ENCODE data around the gene DRD1. TPM values are rescaled to one million over a fixed set of nuclear protein-coding genes. Genes with fewer than 3 reads are reported as not detected.

The DRD1 gene
- total RNA-seq (2012; rRNA removed) (0.18 and 0.28 TPM in 2 replicates), polyA plus RNA-seq (2012; rRNA removed) (0.16 and 0.19 TPM in 2 replicates), Bru-seq, nascent RNA (percentile 17 among the genes with signal in this experiment), BruChase-seq, experiment 1, labeled RNA remaining after a 6-hour chase (not detected), BruChase-seq, experiment 2, labeled RNA remaining after a 2-hour chase (percentile 25 among the genes with signal in this experiment)
- 0.04 and 0.12 TPM in 2 replicates for polyA plus RNA-seq (2012; cell fraction: cytosol; rRNA removed)
- polyA plus RNA-seq (2012; cell fraction: nucleus; rRNA removed; ENCODE audit: low replicate concordance) = 0.17 and 0.20 TPM in 2 replicates
- long read RNA-seq = 0 reads

- Histone ChIP-seq H2AK5ac (ENCODE audit: low read depth, low read length) (no peak within 1 kb of the TSS), H3K23ac (ENCODE audit: low read depth, low read length) (no peak within 1 kb of the TSS), H3K56ac (ENCODE audit: extremely low read depth, insufficient read depth, low read length) (no peak within 1 kb of the TSS), H3K4me1 (ENCODE audit: control insufficient read depth, insufficient read depth, low read length) (no peaks in the 10 kb centered on the region; the same call in 1 of the 2 replicates), H2BK15ac (ENCODE audit: low read depth, low read length) (no peak within 1 kb of the TSS), H3K18ac (ENCODE audit: low read depth, low read length) (no peak within 1 kb of the TSS), H2AFZ (replicated peaks; ENCODE audit: low read length, poor library complexity) (peak within 1 kb of the TSS; percentile 82), H2BK5ac (ENCODE audit: low read depth, low read length, poor library complexity, severe bottlenecking) (no peak within 1 kb of the TSS), H4K20me1 (ENCODE audit: insufficient read depth, low read length) (no peaks in the 10 kb centered on the region), H3K9me1 (ENCODE audit: insufficient read depth, low read length) (no peaks in the 10 kb centered on the region), H2BK20ac (ENCODE audit: low read depth, low read length) (no peak within 1 kb of the TSS), H3K4me3 (ENCODE audit: insufficient read depth, low read depth, low read length) (peak within 1 kb of the TSS; percentile 8; the same call in 1 of the 2 replicates), H2BK120ac (ENCODE audit: low read depth, low read length) (peak within 1 kb of the TSS; percentile 21; the same call in 1 of the 2 replicates), H3K27ac (ENCODE audit: insufficient read depth, low read length) (no peak within 1 kb of the TSS), H3K36me3 (ENCODE audit: control insufficient read depth, insufficient read depth, low read length) (no peaks in the 10 kb centered on the region), H3K9me3 (ENCODE audit: control insufficient read depth, insufficient read depth, low read length) (no peaks in the 10 kb centered on the region), H3K4me2 (ENCODE audit: low read depth, low read length) (peak within 1 kb of the TSS; percentile 80; the same call in 1 of the 2 replicates), H3K79me1 (ENCODE audit: low read depth in 1 of 2, low read length in 2 of 2) (no peaks in the 10 kb centered on the region), H3K14ac (replicated peaks; ENCODE audit: low read depth, low read length) (no peak within 1 kb of the TSS), H4K91ac (ENCODE audit: insufficient read depth, low read depth, low read length) (no peak within 1 kb of the TSS), H3K27me3 (ENCODE audit: control insufficient read depth, insufficient read depth, low read length) (peaks cover 13% of the 10 kb centered on the region), H3K9ac (ENCODE audit: low read depth, low read length) (no peak within 1 kb of the TSS), H2AK9ac (replicated peaks; ENCODE audit: low read depth, low read length, poor library complexity) (peak within 1 kb of the TSS; percentile 6), H3K4ac (ENCODE audit: low read depth, low read length) (no peak within 1 kb of the TSS), H4K8ac (ENCODE audit: low read depth in 2 of 2, low read length in 2 of 2) (no peak within 1 kb of the TSS), H4K5ac (ENCODE audit: low read depth, low read length) (no peak within 1 kb of the TSS)
- dilution Hi-C loops (cut with HindIII; ENCODE audit: low sequenced_read_pairs, unreplicated experiment) (no loop called here), intact Hi-C loops (cut with micrococcal nuclease) (loop anchor here (1.0 to 5.0 kb wide), 5 partner anchors 95 to 493 kb away; no protein-coding TSS in a partner anchor), in situ Hi-C loops (cut with MboI; ENCODE audit: low sequenced_read_pairs) (no loop called here)
- DNase-seq = peak; percentile 21
- ATAC-seq (ENCODE audit: low read depth) = peak; percentile 92
- 1% methylated on average over 20 of the region's 91 CpGs; no CpG with 5 or more reads in 1 of the 2 experiments for WGBS, 2 experiments (ENCODE audit: extremely low coverage in 2 of 2, insufficient read length in 1 of 2)
- ChIA-PET POLR2A (ENCODE audit: unreplicated experiment) (no interaction called here), CTCF (interaction anchor here (1.0 to 1.1 kb wide), 2 partner anchors 29 to 197 kb away, joined by 4 to 5 read pairs; no protein-coding TSS in a partner anchor)
- TF ChIP-seq SMC3 (IDR thresholded peaks at IDR 0.05; ENCODE audit: low read depth, low read length) (peak; percentile 84), RFX5 (IDR thresholded peaks at IDR 0.05; ENCODE audit: low read depth, low read length) (no peak), CTCF (conservative IDR thresholded peaks at IDR 0.05; ENCODE audit: low read depth, low read length) (peak; percentile 78), RAD21 (IDR thresholded peaks at IDR 0.05; ENCODE audit: low read length) (peak; percentile 83), MAZ (IDR thresholded peaks at IDR 0.05; ENCODE audit: borderline replicate concordance, low read depth, low read length) (peak; percentile 60; the same call in 1 of the 2 replicates), CHD1 (IDR thresholded peaks at IDR 0.05; ENCODE audit: low read depth, low read length) (no peak)
- TF ChIP-seq, protein P1, sequence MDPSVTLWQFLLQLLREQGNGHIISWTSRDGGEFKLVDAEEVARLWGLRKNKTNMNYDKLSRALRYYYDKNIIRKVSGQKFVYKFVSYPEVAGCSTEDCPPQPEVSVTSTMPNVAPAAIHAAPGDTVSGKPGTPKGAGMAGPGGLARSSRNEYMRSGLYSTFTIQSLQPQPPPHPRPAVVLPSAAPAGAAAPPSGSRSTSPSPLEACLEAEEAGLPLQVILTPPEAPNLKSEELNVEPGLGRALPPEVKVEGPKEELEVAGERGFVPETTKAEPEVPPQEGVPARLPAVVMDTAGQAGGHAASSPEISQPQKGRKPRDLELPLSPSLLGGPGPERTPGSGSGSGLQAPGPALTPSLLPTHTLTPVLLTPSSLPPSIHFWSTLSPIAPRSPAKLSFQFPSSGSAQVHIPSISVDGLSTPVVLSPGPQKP (IDR thresholded peaks at IDR 0.05; ENCODE audit: borderline replicate concordance, low read depth, low read length) = no peak
- BruUV-seq (replicated peaks) = no TSS peak
Measured at GRCh38 chr5:175444060-175444904, at the start of gene DRD1. DRD1 (minus strand) TSS chr5:175444182; CDS start chr5:175443099, 1,083 bp downstream.

All from IMR-90 (cell line).